Smooth muscle cell (in vitro differentiated cells): ENCODE measurements around the gene IL12RB2. TPM values are rescaled to one million over a fixed set of nuclear protein-coding genes. Genes with fewer than 3 reads are reported as not detected.

ENCODE experiments used
- DNase-seq: peaks from one replicate; lab custom pipeline; 2025; ENCODE audit not compliant: unreplicated experiment; lab: John Stamatoyannopoulos, UW
- H2AFZ ChIP-seq: fragments of 200-600 bp; sonication (generic); 2 replicates; pipeline ENCODE4 v1.6.0; 2016; ENCODE audit warnings: antibody characterized with exemption, low read depth, mild to moderate bottlenecking
- H3F3A ChIP-seq: fragments of 200-600 bp; sonication (generic); 2 replicates; pipeline ENCODE4 v1.6.0; 2017; ENCODE audit warnings: antibody characterized with exemption, low read depth
- H3K27ac ChIP-seq: fragments of 200-600 bp; sonication (generic); 2 replicates; pipeline ENCODE4 v1.5.1; 2016; ENCODE audit warnings: low read depth, mild to moderate bottlenecking
- H3K27me3 ChIP-seq: fragments of 200-600 bp; sonication (generic); 2 replicates; pipeline ENCODE4 v1.6.1; 2016; ENCODE audit warnings: low read depth, mild to moderate bottlenecking
- H3K36me3 ChIP-seq: fragments of 200-600 bp; sonication (generic); 2 replicates; pipeline ENCODE4 v1.5.1; 2016; ENCODE audit warnings: low read depth
- H3K4me1 ChIP-seq: fragments of 200-600 bp; sonication (generic); 2 replicates; pipeline ENCODE4 v1.5.1; 2016; ENCODE audit warnings: low read depth
- H3K4me2 ChIP-seq: fragments of 200-600 bp; sonication (generic); 2 replicates; pipeline ENCODE4 v1.6.0; 2016; ENCODE audit warnings: mild to moderate bottlenecking
- H3K4me3 ChIP-seq: fragments of 200-600 bp; sonication (generic); 2 replicates; pipeline ENCODE4 v1.5.1; 2016; ENCODE audit warnings: mild to moderate bottlenecking
- H3K79me2 ChIP-seq: fragments of 200-600 bp; sonication (generic); 2 replicates; pipeline ENCODE4 v1.6.0; 2016; ENCODE audit warnings: low read depth, mild to moderate bottlenecking
- H3K9ac ChIP-seq: fragments of 200-600 bp; sonication (generic); 2 replicates; pipeline ENCODE4 v1.6.0; 2016; ENCODE audit warnings: low read depth
- H3K9me3 ChIP-seq: fragments of 200-600 bp; sonication (generic); replicated peaks from 2 replicates; pipeline ENCODE4 v1.5.1; 2016; ENCODE audit warnings: low read depth
- H4K20me1 ChIP-seq: fragments of 200-600 bp; sonication (generic); 2 replicates; pipeline ENCODE4 v1.6.0; 2016; ENCODE audit warnings: low read depth
- WGBS: methylation state at CpG from one replicate; pipeline ENCODE4 v1.1.7; 2016; ENCODE audit warnings: low lambda C conversion rate; 5-methylcytosine and 5-hydroxymethylcytosine counted together
- polyA plus RNA-seq: library from polyadenylated mRNA; unstranded; fragments of >200 nt; fragmentation: Nextera tagmentation; extraction: Ambion mirVana; gene quantifications from 2 replicates; pipeline ENCODE4 v1.2.1, GENCODE V29; 2016
- total RNA-seq: library from RNA; depleted of rRNA; stranded (reverse); fragments of >200 nt; gene quantifications from 2 replicates; pipeline ENCODE4 v1.2.3, GENCODE V29; 2014
- TF ChIP-seq, protein P1 (sequence below): fragments of 200-600 bp; sonication (generic); IDR thresholded peaks from 2 replicates; pipeline ENCODE4 v1.5.1; 2017; ENCODE audit warnings: borderline replicate concordance, mild to moderate bottlenecking, antibody characterized with exemption; ENCODE audit not compliant: insufficient read depth, poor library complexity, severe bottlenecking

The IL12RB2 gene
- total RNA-seq (0.49 TPM in 1 of 2 replicates, not detected in the other), polyA plus RNA-seq (0.50 TPM in 1 of 2 replicates, not detected in the other)

DNA sequence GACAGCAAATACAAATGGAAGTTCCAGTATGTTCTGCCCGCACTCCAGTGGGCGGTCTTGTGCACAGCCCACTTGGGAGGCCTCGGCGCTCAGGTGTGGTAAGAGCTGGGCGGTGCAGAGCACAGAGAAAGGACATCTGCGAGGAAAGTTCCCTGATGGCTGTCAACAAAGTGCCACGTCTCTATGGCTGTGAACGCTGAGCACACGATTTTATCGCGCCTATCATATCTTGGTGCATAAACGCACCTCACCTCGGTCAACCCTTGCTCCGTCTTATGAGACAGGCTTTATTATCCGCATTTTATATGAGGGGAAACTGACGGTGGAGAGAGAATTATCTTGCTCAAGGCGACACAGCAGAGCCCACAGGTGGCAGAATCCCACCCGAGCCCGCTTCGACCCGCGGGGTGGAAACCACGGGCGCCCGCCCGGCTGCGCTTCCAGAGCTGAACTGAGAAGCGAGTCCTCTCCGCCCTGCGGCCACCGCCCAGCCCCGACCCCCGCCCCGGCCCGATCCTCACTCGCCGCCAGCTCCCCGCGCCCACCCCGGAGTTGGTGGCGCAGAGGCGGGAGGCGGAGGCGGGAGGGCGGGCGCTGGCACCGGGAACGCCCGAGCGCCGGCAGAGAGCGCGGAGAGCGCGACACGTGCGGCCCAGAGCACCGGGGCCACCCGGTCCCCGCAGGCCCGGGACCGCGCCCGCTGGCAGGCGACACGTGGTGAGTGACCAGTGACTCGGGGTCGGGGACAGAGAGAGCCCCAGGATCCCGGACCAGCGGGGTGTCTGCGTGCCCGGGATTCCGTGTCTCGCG is at the start of gene IL12RB2:
TSS of gene IL12RB2 (plus strand) at position 623 of the 810 bp plus-strand sequence. CDS start 12,496 bp downstream, outside the sequence.
- peak within 1 kb of the TSS; percentile 76 for H2AFZ ChIP-seq
- H3K9ac ChIP-seq: no peak within 1 kb of the TSS
- no peaks in the 10 kb centered on the region for H3F3A ChIP-seq
- H3K36me3 ChIP-seq: no peaks in the 10 kb centered on the region
- no peak within 1 kb of the TSS for H3K27ac ChIP-seq
- H4K20me1 ChIP-seq: no peaks in the 10 kb centered on the region
- H3K4me1 ChIP-seq: peaks cover 10% of the 10 kb centered on the region
- WGBS: 8% methylated on average over 39 of the region's 75 CpGs
- DNase-seq: no peak
- H3K9me3 ChIP-seq: no peaks in the 10 kb centered on the region
- no peaks in the 10 kb centered on the region for H3K79me2 ChIP-seq
- peaks cover 64% of the 10 kb centered on the region for H3K27me3 ChIP-seq
- H3K4me3 ChIP-seq: peak within 1 kb of the TSS; percentile 57
- TF ChIP-seq, protein P1, sequence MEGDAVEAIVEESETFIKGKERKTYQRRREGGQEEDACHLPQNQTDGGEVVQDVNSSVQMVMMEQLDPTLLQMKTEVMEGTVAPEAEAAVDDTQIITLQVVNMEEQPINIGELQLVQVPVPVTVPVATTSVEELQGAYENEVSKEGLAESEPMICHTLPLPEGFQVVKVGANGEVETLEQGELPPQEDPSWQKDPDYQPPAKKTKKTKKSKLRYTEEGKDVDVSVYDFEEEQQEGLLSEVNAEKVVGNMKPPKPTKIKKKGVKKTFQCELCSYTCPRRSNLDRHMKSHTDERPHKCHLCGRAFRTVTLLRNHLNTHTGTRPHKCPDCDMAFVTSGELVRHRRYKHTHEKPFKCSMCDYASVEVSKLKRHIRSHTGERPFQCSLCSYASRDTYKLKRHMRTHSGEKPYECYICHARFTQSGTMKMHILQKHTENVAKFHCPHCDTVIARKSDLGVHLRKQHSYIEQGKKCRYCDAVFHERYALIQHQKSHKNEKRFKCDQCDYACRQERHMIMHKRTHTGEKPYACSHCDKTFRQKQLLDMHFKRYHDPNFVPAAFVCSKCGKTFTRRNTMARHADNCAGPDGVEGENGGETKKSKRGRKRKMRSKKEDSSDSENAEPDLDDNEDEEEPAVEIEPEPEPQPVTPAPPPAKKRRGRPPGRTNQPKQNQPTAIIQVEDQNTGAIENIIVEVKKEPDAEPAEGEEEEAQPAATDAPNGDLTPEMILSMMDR: no peak
- peak within 1 kb of the TSS; percentile 95 for H3K4me2 ChIP-seq

DNA sequence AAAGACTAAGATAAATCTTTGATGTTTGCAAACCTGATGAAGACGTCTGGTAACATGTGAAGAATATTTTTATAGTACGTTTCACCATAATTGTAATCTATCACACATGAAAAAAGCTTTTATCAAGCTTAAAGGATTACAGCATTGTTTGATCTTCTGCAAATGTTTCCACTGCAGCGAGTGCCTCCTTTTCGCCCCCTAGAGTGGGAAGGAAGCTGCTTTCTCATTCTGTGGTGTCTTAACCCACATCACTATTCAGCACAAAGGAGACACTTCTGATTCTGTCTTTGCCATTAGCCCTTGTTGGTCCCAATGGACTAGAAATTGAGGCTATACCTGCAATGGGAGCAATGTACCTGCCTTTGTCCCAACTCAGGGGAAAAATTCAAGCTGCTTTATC is 46.0 kb upstream of the IL12RB2 start:
- Histone ChIP-seq H3K9ac (no peak overlapping the region), H3K4me3 (no peak overlapping the region)
- WGBS: 32% methylated on average over 4 of the region's 4 CpGs

DNA sequence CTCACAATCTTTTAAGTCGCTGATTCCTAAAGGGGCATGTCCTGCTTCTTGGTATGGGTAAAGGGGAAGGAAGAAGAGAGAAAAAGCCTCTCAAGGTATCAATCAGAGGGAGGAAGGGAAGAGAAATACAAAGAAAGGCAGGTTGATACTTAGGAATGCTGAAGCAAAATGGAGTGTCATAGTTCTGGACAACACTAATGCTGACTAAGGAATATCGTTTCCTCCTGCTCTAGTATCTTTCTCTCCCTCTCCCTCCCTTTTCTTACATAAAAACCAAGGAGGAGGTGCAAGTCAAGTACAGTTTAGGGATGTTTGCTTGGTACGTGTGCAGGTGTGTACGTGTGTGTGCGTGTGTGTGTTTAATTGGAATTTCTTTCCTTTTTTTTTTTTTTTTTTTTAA is 44.9 kb upstream of the IL12RB2 start:
- H3K4me3 ChIP-seq: no peak overlapping the region
- TF ChIP-seq, protein P1: no peak
- H3K27ac ChIP-seq: no peak overlapping the region
- no peak overlapping the region for H2AFZ ChIP-seq
- no peaks in the 10 kb centered on the region for H4K20me1 ChIP-seq
- DNase-seq: no peak
- H3K36me3 ChIP-seq: no peaks in the 10 kb centered on the region
- no peaks in the 10 kb centered on the region for H3K27me3 ChIP-seq
- H3K4me1 ChIP-seq: no peaks in the 10 kb centered on the region
- no peaks in the 10 kb centered on the region for H3K9me3 ChIP-seq
- no peak overlapping the region for H3K4me2 ChIP-seq
- no peaks in the 10 kb centered on the region for H3K79me2 ChIP-seq
- no peaks in the 10 kb centered on the region for H3F3A ChIP-seq
- 92% methylated on average over 5 of the region's 5 CpGs for WGBS
- no peak overlapping the region for H3K9ac ChIP-seq

More for the DNA sequence above, 46.0 kb upstream of the IL12RB2 start:
- H3K79me2 ChIP-seq: no peaks in the 10 kb centered on the region
- H3F3A ChIP-seq: no peaks in the 10 kb centered on the region
- no peaks in the 10 kb centered on the region for H4K20me1 ChIP-seq
- H3K4me1 ChIP-seq: no peaks in the 10 kb centered on the region
- H3K9me3 ChIP-seq: no peaks in the 10 kb centered on the region
- no peak overlapping the region for H2AFZ ChIP-seq
- H3K27ac ChIP-seq: no peak overlapping the region
- TF ChIP-seq, protein P1: no peak
- H3K4me2 ChIP-seq: no peak overlapping the region
- H3K36me3 ChIP-seq: no peaks in the 10 kb centered on the region
- H3K27me3 ChIP-seq: no peaks in the 10 kb centered on the region
- no peak for DNase-seq

GRCh38 chr1:67264152-67264551 is 43.5 kb upstream of the IL12RB2 start:
- Histone ChIP-seq H3K27ac (no peak overlapping the region), H4K20me1 (no peaks in the 10 kb centered on the region), H2AFZ (no peak overlapping the region), H3K36me3 (no peaks in the 10 kb centered on the region), H3F3A (no peaks in the 10 kb centered on the region), H3K79me2 (no peaks in the 10 kb centered on the region), H3K27me3 (no peaks in the 10 kb centered on the region), H3K4me1 (no peaks in the 10 kb centered on the region), H3K9me3 (no peaks in the 10 kb centered on the region), H3K4me2 (no peak overlapping the region), H3K9ac (no peak overlapping the region), H3K4me3 (no peak overlapping the region)
- DNase-seq: no peak
- TF ChIP-seq, protein P1: no peak
